HEK293T (cell line): ENCODE data around the gene MREG.

Experiments used
- ARNT ChIP-seq: fragments of 450-650 bp; IDR thresholded peaks from 2 replicates; pipeline ENCODE4 v1.6.1; 2017; ENCODE audit warnings: mild to moderate bottlenecking
- FOXA1 ChIP-seq: fragments of 450-650 bp; IDR thresholded peaks from 2 replicates; pipeline ENCODE4 v1.6.1; 2016; ENCODE audit warnings: mild to moderate bottlenecking
- L3MBTL2 ChIP-seq: fragments of 450-650 bp; conservative IDR thresholded peaks from 2 replicates; pipeline ENCODE4 v1.6.1; 2016; ENCODE audit warnings: mild to moderate bottlenecking
- NFRKB ChIP-seq: fragments of 450-650 bp; IDR thresholded peaks from 2 replicates; pipeline ENCODE4 v1.6.1; 2016; ENCODE audit warnings: mild to moderate bottlenecking, moderate library complexity
- PKNOX1 ChIP-seq: fragments of 450-650 bp; IDR thresholded peaks from 2 replicates; pipeline ENCODE4 v1.6.1; 2016
- SP1 ChIP-seq: fragments of 450-650 bp; IDR thresholded peaks from 2 replicates; pipeline ENCODE4 v1.6.1; 2017
- ZNF384 ChIP-seq: fragments of 450-650 bp; IDR thresholded peaks from 2 replicates; pipeline ENCODE4 v1.6.1; 2016

DNA sequence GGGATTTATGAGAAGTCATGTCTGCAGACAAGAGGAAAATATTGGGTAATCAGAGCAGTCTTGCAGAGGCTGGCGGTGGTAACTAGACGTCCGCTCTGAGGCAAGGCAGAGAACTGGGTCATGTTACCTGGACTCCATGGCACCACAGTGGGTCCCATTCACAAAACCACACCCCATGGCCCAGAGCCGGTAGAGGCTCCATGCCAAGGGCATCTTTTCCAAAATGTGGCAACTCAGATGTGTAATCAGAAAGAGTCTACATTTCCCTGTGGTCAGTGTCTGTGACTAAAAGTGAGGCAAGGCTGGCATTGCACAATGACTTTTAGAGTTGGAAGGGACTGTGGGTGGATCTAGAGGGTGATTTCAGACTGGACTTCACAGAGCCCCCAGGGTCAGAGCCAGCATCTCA lies 113.1 kb downstream of the MREG start:
- no peak for TF ChIP-seq SP1
- no peak for TF ChIP-seq ZNF384
- TF ChIP-seq L3MBTL2, result no peak
- no peak for TF ChIP-seq PKNOX1
- no peak for TF ChIP-seq ARNT
- TF ChIP-seq FOXA1, result no peak
- TF ChIP-seq NFRKB, result no peak
